OCI-LY7 (cell line): ENCODE results near the gene INSC.

Experiments
- CTCF ChIP-seq: fragments of 200-600 bp; sonication (generic); conservative IDR thresholded peaks from 2 replicates; pipeline ENCODE4 v1.5.1; 2014; ENCODE audit warnings: mild to moderate bottlenecking, antibody characterized with exemption, low read length, moderate library complexity, mixed read lengths
- EZH2phosphoT487 ChIP-seq: fragments of 200-600 bp; sonication (generic); IDR thresholded peaks from 2 replicates; pipeline ENCODE4 v1.6.1; 2018; ENCODE audit warnings: low read depth, borderline replicate concordance, mild to moderate bottlenecking, mixed run types, antibody characterized with exemption, low read length, moderate library complexity, mixed read lengths

- TF ChIP-seq CTCF (no peak), EZH2phosphoT487 (no peak)
Measured at GRCh38 chr11:15278128-15278527, 163.4 kb downstream of the INSC start.
